Measurements from ENCODE around the gene CHTF8.
A peak's percentile ranks its signal among the peaks of the same experiment; 100 is the strongest.
"Not testable (repeated sequence)": the region's sequence is repeated elsewhere in the genome, so short reads cannot be mapped to it uniquely, and the experiment has no call there.

Gene CHTF8

GRCh38 chr16:69132424-69133252, at the start of gene CHTF8, which contains the start of gene UTP4:
TSS of gene CHTF8 (minus strand) at chr16:69132588. CDS start at chr16:69121458, 11,130 bp downstream.
TSS of gene UTP4 (plus strand) at chr16:69132649. CDS start at chr16:69133460, 811 bp downstream.
- peak; percentile 86 for DNase-seq

GRCh38 chr16:69180011-69180338, 47.6 kb upstream of the CHTF8 start:
- DNase-seq = no peak

GRCh38 chr16:69179328-69180010, 47.1 kb upstream of the CHTF8 start:
- no peak for DNase-seq

GRCh38 chr16:69176033-69176800, 43.8 kb upstream of the CHTF8 start:
- DNase-seq = no peak

GRCh38 chr16:69171325-69172084, 39.1 kb upstream of the CHTF8 start:
- no peak for DNase-seq

GRCh38 chr16:69169607-69170352, 37.4 kb upstream of the CHTF8 start:
- DNase-seq = no peak

GRCh38 chr16:69169051-69169450, 36.7 kb upstream of the CHTF8 start:
- DNase-seq = no peak

- no peak for DNase-seq
These were observed 34.9 kb upstream of the CHTF8 start for GRCh38 chr16:69166946-69167930.

GRCh38 chr16:69166221-69166833, 33.9 kb upstream of the CHTF8 start:
- DNase-seq = peak; percentile 21

GRCh38 chr16:69165584-69165983, 33.2 kb upstream of the CHTF8 start:
- no peak for DNase-seq

GRCh38 chr16:69160192-69160591, 27.8 kb upstream of the CHTF8 start:
- no peak for DNase-seq

- DNase-seq = no peak
These were observed 24.8 kb upstream of the CHTF8 start for GRCh38 chr16:69157196-69157595.

GRCh38 chr16:69150146-69150865, 17.9 kb upstream of the CHTF8 start:
- peak; percentile 79 for DNase-seq

- DNase-seq = not testable (repeated sequence)
These were observed 17.2 kb upstream of the CHTF8 start for GRCh38 chr16:69149621-69150020.

GRCh38 chr16:69145658-69146057, 13.3 kb upstream of the CHTF8 start:
- DNase-seq = no peak

GRCh38 chr16:69143116-69143515, 10.7 kb upstream of the CHTF8 start:
- DNase-seq = no peak

GRCh38 chr16:69141936-69142335, 9.5 kb upstream of the CHTF8 start:
- DNase-seq = no peak

GRCh38 chr16:69141014-69141413, 8.6 kb upstream of the CHTF8 start:
- DNase-seq = no peak

- not testable (repeated sequence) for DNase-seq
These were observed 7.1 kb upstream of the CHTF8 start for GRCh38 chr16:69139464-69139863.

- no peak for DNase-seq
These were observed 6.2 kb upstream of the CHTF8 start for GRCh38 chr16:69138608-69139007.

All from CD4-positive, alpha-beta T cell treated with Interleukin-21 for 1 hour (primary cell).